Testis (tissue), 2 donors: ENCODE measurements around the gene COPS7A.
A peak's percentile ranks its signal among the peaks of the same experiment; 100 is the strongest.

Source experiments
- POLR2A ChIP-seq: fragments of 450-650 bp; IDR thresholded peaks from one replicate; pipeline ENCODE4 v1.6.1; 2017; ENCODE audit warnings: antibody characterized with exemption, mild to moderate bottlenecking, moderate library complexity
- TF ChIP-seq, protein P1 (sequence below), 3 experiments: fragments of 450-650 bp in 2 of 3; fragments of 200-600 bp in 1 of 3; sonication (generic) in 1 of 3; IDR thresholded peaks; one replicate each; pipeline ENCODE4 v1.5.1; 2016 to 2019; ENCODE audit warnings: antibody characterized with exemption in 3 of 3, mild to moderate bottlenecking in 2 of 3, moderate library complexity in 1 of 3

DNA sequence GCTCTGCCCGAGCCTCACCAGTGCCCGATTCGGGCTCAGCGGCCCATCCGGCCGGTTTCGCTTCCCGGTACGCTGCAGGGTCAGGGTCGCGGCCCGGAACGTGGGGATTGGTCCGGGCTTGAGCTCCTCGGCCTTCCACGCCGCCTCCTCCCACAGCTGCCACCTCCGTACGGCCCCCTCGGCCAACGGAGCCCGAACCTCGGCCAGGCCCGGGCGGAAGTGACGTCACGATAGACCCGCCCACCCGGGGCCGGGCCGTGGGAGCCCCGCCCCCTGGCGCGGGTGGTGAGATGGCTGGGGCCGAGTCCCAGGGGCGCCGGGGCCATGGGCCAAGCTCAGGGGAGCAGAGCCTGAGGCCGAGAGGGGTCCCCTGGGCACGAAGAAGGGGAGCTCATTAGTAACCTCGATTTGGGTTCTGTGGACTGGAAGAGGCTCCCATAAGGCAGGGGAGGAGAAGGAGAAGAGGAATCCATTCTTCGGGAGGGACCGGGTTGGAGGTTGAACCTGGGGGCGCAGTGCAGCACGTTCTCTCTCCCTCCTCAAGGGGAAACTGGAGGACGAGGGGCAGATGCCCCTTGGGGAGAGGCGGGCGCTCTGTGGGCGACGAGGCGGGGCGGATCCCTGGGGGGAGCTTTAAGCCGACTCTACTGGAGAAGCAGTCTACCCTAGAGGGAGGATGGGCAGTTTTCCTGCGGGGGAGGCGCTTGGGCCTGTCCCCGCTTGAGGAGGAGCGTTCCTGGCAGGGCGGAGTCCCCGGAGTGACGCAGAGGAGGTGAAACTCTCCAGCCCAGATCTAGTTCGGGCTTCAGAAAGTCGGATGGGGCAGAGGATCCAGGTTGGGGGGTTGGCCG, 29.3 kb downstream of the COPS7A start, which contains the start of gene MLF2:
- TF ChIP-seq, protein P1, sequence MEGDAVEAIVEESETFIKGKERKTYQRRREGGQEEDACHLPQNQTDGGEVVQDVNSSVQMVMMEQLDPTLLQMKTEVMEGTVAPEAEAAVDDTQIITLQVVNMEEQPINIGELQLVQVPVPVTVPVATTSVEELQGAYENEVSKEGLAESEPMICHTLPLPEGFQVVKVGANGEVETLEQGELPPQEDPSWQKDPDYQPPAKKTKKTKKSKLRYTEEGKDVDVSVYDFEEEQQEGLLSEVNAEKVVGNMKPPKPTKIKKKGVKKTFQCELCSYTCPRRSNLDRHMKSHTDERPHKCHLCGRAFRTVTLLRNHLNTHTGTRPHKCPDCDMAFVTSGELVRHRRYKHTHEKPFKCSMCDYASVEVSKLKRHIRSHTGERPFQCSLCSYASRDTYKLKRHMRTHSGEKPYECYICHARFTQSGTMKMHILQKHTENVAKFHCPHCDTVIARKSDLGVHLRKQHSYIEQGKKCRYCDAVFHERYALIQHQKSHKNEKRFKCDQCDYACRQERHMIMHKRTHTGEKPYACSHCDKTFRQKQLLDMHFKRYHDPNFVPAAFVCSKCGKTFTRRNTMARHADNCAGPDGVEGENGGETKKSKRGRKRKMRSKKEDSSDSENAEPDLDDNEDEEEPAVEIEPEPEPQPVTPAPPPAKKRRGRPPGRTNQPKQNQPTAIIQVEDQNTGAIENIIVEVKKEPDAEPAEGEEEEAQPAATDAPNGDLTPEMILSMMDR (IDR thresholded peaks at IDR 0.05): peak in 1 of 3 experiments; percentile 94
- TF ChIP-seq POLR2A: peak; percentile 94
